Type B pancreatic cell (in vitro differentiated cells): Measurements from ENCODE around the gene SMC5. TPM values are rescaled to one million over a fixed set of nuclear protein-coding genes. Genes with fewer than 3 reads are reported as not detected.

Experiments used
- DNase-seq: peaks from one replicate; pipeline ENCODE4 v3.0.0; 2021; ENCODE audit warnings: mixed read lengths; ENCODE audit not compliant: unreplicated experiment; ENCODE audit errors: extremely low spot score
- H3K27ac Mint-ChIP-seq: 2 replicates; pipeline ENCODE4 v1.8.0; 2021; ENCODE audit warnings: mild to moderate bottlenecking, mixed read lengths
- H3K27me3 Mint-ChIP-seq: 2 replicates; pipeline ENCODE4 v1.8.0; 2021; ENCODE audit warnings: mixed read lengths
- H3K36me3 Mint-ChIP-seq: 2 replicates; pipeline ENCODE4 v1.8.0; 2021; ENCODE audit warnings: mixed read lengths
- H3K4me1 Mint-ChIP-seq: one replicate; pipeline ENCODE4 v1.8.0; 2021; ENCODE audit warnings: mixed read lengths; ENCODE audit not compliant: unreplicated experiment
- H3K4me3 Mint-ChIP-seq: 2 replicates; pipeline ENCODE4 v1.8.0; 2021; ENCODE audit warnings: mild to moderate bottlenecking, mixed read lengths
- H3K9me3 Mint-ChIP-seq: 2 replicates; pipeline ENCODE4 v1.8.0; 2021; ENCODE audit warnings: mixed read lengths
- total RNA-seq: library from RNA; stranded (reverse); gene quantifications from 2 replicates; pipeline ENCODE4 v1.2.1, GENCODE V29; 2021; ENCODE audit warnings: low replicate concordance
- TF ChIP-seq, protein P1 (sequence below): fragments of 200-600 bp; sonication (generic); conservative IDR thresholded peaks from 2 replicates; pipeline ENCODE4 v1.5.0; 2021; ENCODE audit warnings: antibody characterized with exemption, mild to moderate bottlenecking

The SMC5 gene
- total RNA-seq, 1 donor from 2014 or later, result 33.9 TPM

DNA sequence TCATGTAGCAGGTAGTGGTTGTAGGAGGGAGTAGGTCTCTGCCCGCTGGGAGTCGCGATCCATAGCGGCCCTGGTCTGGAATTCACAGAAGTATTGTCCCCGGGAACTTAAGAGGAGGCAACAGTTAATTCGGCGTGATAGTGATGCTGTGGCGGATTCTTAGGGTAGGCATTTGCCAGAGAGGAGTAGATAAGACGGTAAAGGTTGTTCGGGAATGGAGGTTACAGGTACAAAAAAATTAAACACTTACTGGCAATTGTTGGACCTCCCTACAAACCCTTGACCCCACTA lies 679 bp downstream of the SMC5 start:
- H3K36me3 Mint-ChIP-seq, result peaks cover 33% of the 10 kb centered on the region
- peak overlapping the region; percentile 95 for H3K4me3 Mint-ChIP-seq
- no peak for DNase-seq
- H3K4me1 Mint-ChIP-seq, result peaks cover 59% of the 10 kb centered on the region
- peak overlapping the region; percentile 99 for H3K27ac Mint-ChIP-seq
- TF ChIP-seq, protein P1, sequence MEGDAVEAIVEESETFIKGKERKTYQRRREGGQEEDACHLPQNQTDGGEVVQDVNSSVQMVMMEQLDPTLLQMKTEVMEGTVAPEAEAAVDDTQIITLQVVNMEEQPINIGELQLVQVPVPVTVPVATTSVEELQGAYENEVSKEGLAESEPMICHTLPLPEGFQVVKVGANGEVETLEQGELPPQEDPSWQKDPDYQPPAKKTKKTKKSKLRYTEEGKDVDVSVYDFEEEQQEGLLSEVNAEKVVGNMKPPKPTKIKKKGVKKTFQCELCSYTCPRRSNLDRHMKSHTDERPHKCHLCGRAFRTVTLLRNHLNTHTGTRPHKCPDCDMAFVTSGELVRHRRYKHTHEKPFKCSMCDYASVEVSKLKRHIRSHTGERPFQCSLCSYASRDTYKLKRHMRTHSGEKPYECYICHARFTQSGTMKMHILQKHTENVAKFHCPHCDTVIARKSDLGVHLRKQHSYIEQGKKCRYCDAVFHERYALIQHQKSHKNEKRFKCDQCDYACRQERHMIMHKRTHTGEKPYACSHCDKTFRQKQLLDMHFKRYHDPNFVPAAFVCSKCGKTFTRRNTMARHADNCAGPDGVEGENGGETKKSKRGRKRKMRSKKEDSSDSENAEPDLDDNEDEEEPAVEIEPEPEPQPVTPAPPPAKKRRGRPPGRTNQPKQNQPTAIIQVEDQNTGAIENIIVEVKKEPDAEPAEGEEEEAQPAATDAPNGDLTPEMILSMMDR, result no peak
- H3K9me3 Mint-ChIP-seq, result peaks cover 5% of the 10 kb centered on the region
- H3K27me3 Mint-ChIP-seq, result no peaks in the 10 kb centered on the region

DNA sequence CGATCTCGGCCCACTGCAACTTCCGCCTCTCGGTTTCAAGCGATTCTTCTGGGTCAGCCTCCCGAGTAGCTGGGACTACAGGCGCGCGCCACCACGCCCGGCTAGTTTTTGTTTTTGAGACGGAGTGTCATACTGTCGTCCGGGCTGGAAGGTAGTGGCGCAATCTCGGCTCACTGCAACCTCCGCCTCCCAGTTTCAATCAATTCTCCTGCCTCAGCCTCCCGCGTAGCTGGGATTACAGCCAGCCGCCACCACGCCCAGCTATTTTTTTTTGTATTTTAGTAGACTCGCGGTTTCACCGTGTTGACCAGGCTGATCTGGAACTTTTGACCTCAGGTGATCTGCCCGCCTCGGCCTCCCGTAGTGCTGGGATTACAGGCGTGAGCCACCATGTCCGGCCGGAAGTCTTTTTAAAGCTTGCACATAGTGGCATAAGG lies 1.2 kb downstream of the SMC5 start:
- Mint-ChIP-seq H3K4me3 (peak overlapping the region; percentile 95), H3K36me3 (peaks cover 39% of the 10 kb centered on the region), H3K4me1 (peaks cover 55% of the 10 kb centered on the region)

DNA sequence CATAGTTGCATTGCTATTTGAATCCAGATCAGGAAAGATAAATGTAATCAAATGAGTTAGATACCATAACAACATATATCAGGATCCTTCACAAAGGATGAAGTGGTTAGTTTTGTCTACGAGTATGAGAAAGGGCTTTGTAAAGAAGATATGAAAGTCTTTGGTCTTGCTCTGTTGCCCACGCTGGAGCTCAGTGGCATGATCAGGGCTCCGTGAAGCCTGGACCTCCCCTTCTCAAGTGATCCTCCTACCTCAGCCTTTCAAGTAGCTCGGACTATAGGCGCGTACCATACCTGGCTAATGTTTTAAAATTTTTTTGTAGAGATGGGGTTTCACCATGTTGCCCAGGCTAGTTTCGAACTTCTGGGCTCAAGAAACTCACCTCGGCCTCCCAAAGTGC lies 1.8 kb downstream of the SMC5 start:
- Mint-ChIP-seq H3K27me3 (no peaks in the 10 kb centered on the region), H3K4me1 (peaks cover 51% of the 10 kb centered on the region), H3K27ac (peak overlapping the region; percentile 99), H3K36me3 (peaks cover 41% of the 10 kb centered on the region), H3K4me3 (peak overlapping the region; percentile 95), H3K9me3 (peaks cover 5% of the 10 kb centered on the region)
- TF ChIP-seq, protein P1, result no peak
- no peak for DNase-seq

More for the DNA sequence above, 1.2 kb downstream of the SMC5 start:
- peaks cover 5% of the 10 kb centered on the region for H3K9me3 Mint-ChIP-seq
- no peak for DNase-seq
- peak overlapping the region; percentile 99 for H3K27ac Mint-ChIP-seq
- H3K27me3 Mint-ChIP-seq, result no peaks in the 10 kb centered on the region
- TF ChIP-seq, protein P1, result no peak

DNA sequence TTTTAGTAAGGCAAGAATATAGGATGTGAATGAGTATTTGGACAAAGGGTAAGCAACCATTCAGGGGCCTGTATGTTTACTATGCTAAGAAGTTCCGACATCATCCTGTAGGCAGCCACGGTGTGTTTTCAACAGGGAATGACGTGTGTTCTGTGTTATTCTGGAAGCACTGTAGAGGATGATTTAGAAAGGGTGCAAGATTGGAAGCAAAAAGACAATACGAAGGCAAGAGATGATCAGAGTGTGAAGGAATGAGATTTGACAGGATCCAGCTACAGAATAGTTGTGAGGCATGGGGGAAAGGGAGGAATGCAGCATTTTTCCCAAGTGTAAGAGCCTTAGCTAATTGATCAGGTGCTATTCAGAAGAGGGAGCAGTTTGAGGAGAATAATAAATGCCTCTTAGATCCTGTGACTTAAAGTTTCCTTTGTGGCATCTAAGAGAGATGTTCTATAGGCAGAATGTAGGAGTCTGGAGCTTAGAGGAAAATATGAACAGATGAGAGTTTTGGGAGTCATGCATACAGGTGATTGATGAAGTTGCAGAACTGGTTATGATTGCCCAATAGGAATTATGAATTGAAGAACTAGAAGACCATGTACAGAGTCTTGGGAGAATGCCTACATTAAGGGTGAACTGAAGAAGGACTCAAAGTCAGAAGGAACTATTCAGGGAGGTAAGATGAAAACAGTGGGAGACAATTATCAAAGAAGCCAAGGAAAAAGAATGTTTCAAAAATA lies 2.5 kb downstream of the SMC5 start:
- no peaks in the 10 kb centered on the region for H3K27me3 Mint-ChIP-seq
- peak overlapping the region; percentile 99 for H3K27ac Mint-ChIP-seq
- TF ChIP-seq, protein P1, result no peak
- H3K36me3 Mint-ChIP-seq, result peaks cover 46% of the 10 kb centered on the region
- DNase-seq, result no peak
- peaks cover 5% of the 10 kb centered on the region for H3K9me3 Mint-ChIP-seq
- H3K4me3 Mint-ChIP-seq, result peak overlapping the region; percentile 95
- H3K4me1 Mint-ChIP-seq, result peaks cover 44% of the 10 kb centered on the region

DNA sequence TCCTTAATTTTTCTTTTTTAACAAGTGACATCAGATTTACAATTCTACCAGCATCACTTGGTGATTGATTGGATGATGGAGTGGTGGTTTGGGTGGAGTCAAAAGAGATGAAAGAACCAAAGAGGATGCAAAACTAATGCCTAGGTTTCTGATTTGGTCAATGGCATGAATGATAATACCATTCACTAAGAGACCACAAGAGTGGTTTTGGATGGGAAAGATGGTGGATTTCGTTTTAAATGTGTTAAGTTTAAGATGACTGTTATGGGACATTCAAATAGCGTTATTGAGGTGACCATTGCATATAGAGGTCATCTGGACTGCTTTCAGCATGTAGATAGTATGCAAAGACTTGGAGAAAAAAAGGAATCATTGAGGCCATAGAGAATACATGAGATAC lies 3.6 kb downstream of the SMC5 start:
- H3K4me3 Mint-ChIP-seq, result peak overlapping the region; percentile 95
- peaks cover 38% of the 10 kb centered on the region for H3K4me1 Mint-ChIP-seq
- TF ChIP-seq, protein P1, result no peak
- peak overlapping the region; percentile 99 for H3K27ac Mint-ChIP-seq
- peaks cover 5% of the 10 kb centered on the region for H3K9me3 Mint-ChIP-seq
- peaks cover 53% of the 10 kb centered on the region for H3K36me3 Mint-ChIP-seq
- H3K27me3 Mint-ChIP-seq, result no peaks in the 10 kb centered on the region
- DNase-seq, result no peak
